SK-N-DZ (cell line): ENCODE results near the gene GRAMD1B.

Experiments used
- small RNA-seq, 2 experiments: library from RNA; depleted of rRNA; stranded (forward); fragments of <200 nt; gene quantifications; one replicate each; pipeline ENCODE3, GENCODE V24; 2014

GRAMD1B gene

Small RNA genes lying within 50 kb of the gene (small RNA-seq; reads per million reads assigned to genes)
- gene MIR4493, result 0 reads per million in 2 experiments
